ENCODE measurements around the gene ZNF845.
"Not testable (repeated sequence)": the region's sequence is repeated elsewhere in the genome, so short reads cannot be mapped to it uniquely, and the experiment has no call there.

The ZNF845 gene

GRCh38 chr19:53357821-53358581, 24.5 kb downstream of the ZNF845 start:
- Histone ChIP-seq H3K9me3 (ENCODE audit: control insufficient read depth, insufficient read depth, low read length) (peaks cover 7% of the 10 kb centered on the region; the same call in 1 of the 2 replicates), H3K9ac (ENCODE audit: low read depth, low read length) (no peak overlapping the region; the same call in 1 of the 2 replicates), H3K4me1 (ENCODE audit: insufficient read depth, low read length) (no peaks in the 10 kb centered on the region), H3K36me3 (ENCODE audit: insufficient read depth, low read length) (peaks cover 3% of the 10 kb centered on the region)

GRCh38 chr19:53360056-53360455, 26.5 kb downstream of the ZNF845 start:
- H3K9ac ChIP-seq (ENCODE audit: low read depth, low read length); H3K9me3 ChIP-seq (ENCODE audit: control insufficient read depth, insufficient read depth, low read length); H3K4me1 ChIP-seq (ENCODE audit: insufficient read depth, low read length): not testable (repeated sequence)

DNA sequence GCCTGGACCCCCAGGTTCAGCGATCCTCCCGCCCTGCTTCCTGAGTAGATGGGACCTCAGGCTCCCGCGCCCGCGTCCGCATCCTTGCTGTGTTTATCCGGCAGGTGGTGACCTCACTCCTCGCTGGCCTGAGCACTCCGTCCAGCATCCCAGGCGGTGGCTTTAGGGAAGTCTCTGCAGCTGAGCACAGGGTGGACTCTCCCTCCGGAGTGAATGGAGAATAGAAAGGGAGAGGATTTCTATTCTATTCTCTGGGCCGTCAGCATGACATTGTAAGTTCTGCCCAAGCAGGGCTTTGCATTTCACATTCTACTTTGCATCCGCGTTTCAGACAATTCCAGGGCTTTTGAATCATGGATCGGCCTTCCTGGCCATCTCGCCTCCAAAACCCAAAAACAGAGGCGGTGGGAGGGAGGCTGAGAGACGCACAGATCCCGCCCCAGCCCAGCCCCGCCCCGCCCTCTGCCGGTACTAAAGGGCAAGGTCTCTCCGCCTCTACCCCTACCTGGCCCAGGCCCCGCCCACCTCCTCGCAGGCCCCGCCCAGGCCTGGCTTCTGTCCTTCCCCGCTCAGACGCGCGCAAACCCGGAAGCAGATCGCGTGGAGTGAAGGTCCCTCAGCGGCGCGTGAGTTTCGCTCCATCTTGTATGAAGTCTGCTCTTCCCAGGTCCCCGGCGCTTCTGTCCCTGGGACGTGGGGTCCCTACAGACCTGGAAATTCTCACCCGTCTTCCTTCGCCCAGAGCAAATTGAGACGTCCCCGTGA, 31.8 kb downstream of the ZNF845 start, which contains the start of gene ZNF525:
TSS of gene ZNF525 (plus strand) at position 572 of the 765 bp plus-strand sequence. CDS start 6,577 bp downstream, outside the sequence.
- Histone ChIP-seq H3K9me3 (ENCODE audit: control insufficient read depth, insufficient read depth, low read length) (no peaks in the 10 kb centered on the region), H3K4me1 (ENCODE audit: insufficient read depth, low read length) (no peaks in the 10 kb centered on the region; the same call in 1 of the 2 replicates), H3K9ac (ENCODE audit: low read depth, low read length) (peak within 1 kb of the TSS; percentile 98), H3K36me3 (ENCODE audit: insufficient read depth, low read length) (no peaks in the 10 kb centered on the region)

More at GRCh38 chr19:53360056-53360455, 26.5 kb downstream of the ZNF845 start:
- not testable (repeated sequence) for H3K36me3 ChIP-seq (ENCODE audit: insufficient read depth, low read length)

DNA sequence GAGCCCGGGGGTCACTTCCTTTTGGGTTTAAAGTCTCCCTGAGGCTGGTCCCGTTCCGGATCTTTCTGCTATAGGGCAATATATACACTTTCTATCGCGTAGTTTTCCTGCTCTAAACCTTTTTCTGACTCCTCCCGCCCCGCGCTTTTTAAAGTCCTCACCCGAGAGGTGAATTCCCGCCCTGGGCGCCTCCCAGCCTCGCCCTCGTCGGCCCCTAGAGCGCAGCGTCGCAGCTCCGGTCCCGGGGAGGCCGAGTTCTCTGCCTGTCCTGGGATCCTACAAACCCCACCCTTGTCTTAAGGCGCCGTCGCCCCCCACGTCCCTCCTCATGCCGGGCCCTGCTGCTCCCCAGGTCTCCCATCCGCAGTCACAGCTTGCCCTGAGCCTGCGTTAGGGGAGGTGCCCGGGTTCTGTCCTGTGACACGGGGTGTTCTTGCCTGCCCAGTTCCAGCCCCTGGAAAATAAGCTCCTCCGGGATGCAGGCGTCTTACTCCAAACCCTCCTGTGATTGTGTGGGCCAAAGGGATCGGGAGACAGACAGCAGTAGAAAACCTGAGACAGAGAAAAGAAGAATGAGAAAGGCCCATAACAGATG, 32.4 kb downstream of the ZNF845 start:
- Histone ChIP-seq H3K9ac (ENCODE audit: low read depth, low read length) (peak overlapping the region; percentile 98), H3K9me3 (ENCODE audit: control insufficient read depth, insufficient read depth, low read length) (no peaks in the 10 kb centered on the region), H3K36me3 (ENCODE audit: insufficient read depth, low read length) (no peaks in the 10 kb centered on the region), H3K4me1 (ENCODE audit: insufficient read depth, low read length) (no peaks in the 10 kb centered on the region; the same call in 1 of the 2 replicates)

DNA sequence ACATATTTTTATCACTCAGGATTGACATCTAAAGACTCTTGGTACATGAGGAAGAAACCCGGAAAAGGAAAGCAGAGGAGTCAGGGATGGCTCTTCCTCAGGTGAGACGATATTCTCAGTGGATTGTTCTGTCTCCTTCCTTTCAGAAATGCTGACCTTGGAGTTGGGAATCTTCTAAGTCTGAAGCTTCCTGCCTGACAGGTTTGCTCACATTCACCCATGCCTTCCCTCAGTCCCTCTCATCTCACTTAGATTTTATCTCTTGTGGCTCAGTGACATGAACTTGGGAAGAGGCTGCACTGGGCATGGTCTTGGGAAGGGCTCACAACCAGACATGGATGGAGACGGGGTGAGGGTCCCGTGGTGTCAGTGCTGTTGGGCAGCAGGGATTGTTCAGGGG, 38.6 kb downstream of the ZNF845 start:
- no peak overlapping the region for H3K9ac ChIP-seq (ENCODE audit: low read depth, low read length)
- H3K9me3 ChIP-seq (ENCODE audit: control insufficient read depth, insufficient read depth, low read length) = no peaks in the 10 kb centered on the region
- peaks cover 14% of the 10 kb centered on the region for H3K36me3 ChIP-seq (ENCODE audit: insufficient read depth, low read length)
- H3K4me1 ChIP-seq (ENCODE audit: insufficient read depth, low read length) = peaks cover 5% of the 10 kb centered on the region

GRCh38 chr19:53374288-53374687, 40.7 kb downstream of the ZNF845 start:
- Histone ChIP-seq H3K9me3 (ENCODE audit: control insufficient read depth, insufficient read depth, low read length) (peaks cover 6% of the 10 kb centered on the region; the same call in 1 of the 2 replicates), H3K4me1 (ENCODE audit: insufficient read depth, low read length) (peaks cover 5% of the 10 kb centered on the region; the same call in 1 of the 2 replicates), H3K9ac (ENCODE audit: low read depth, low read length) (no peak overlapping the region), H3K36me3 (ENCODE audit: insufficient read depth, low read length) (peaks cover 21% of the 10 kb centered on the region)

DNA sequence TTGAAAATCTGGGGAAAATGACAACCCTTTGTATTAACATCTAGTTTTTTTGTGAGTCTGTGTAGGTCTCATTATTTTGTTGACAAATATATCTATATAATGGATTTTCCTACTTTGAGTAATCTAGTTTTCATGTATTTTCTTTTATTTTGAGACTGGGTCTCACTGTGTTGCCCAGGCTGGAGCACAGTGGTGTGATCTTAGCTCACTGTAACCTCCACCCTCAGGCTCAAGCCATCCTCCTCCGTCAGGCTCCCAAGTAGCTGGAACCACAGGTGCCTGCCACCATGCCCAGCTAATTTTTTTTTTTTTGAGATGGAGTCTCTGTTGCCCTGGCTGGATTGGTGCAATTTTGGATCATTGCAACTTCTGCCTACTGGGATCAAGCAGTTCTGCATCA, 41.2 kb downstream of the ZNF845 start:
- Histone ChIP-seq H3K9ac (ENCODE audit: low read depth, low read length) (no peak overlapping the region), H3K36me3 (ENCODE audit: insufficient read depth, low read length) (peaks cover 21% of the 10 kb centered on the region), H3K4me1 (ENCODE audit: insufficient read depth, low read length) (peaks cover 5% of the 10 kb centered on the region; the same call in 1 of the 2 replicates), H3K9me3 (ENCODE audit: control insufficient read depth, insufficient read depth, low read length) (peaks cover 7% of the 10 kb centered on the region; the same call in 1 of the 2 replicates)

DNA sequence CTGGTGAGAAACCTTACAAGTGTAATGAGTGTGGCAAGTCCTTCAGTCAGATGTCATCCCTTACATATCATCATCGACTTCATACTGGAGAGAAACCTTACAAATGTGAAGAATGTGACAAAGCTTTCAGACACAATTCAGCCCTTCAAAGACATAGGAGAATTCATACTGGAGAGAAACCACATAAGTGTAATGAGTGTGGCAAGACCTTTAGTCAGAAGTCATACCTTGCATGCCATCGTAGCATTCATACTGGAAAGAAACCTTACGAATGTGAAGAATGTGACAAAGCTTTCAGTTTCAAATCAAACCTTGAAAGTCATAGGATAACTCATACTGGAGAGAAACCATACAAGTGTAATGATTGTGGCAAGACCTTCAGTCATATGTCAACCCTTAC, 47.8 kb downstream of the ZNF845 start:
- Histone ChIP-seq H3K9me3 (ENCODE audit: control insufficient read depth, insufficient read depth, low read length) (peaks cover 34% of the 10 kb centered on the region), H3K9ac (ENCODE audit: low read depth, low read length) (no peak overlapping the region), H3K36me3 (ENCODE audit: insufficient read depth, low read length) (peaks cover 42% of the 10 kb centered on the region), H3K4me1 (ENCODE audit: insufficient read depth, low read length) (no peaks in the 10 kb centered on the region)

GRCh38 chr19:53388168-53388567, 54.6 kb downstream of the ZNF845 start:
- H3K9ac ChIP-seq (ENCODE audit: low read depth, low read length) = no peak overlapping the region
- H3K9me3 ChIP-seq (ENCODE audit: control insufficient read depth, insufficient read depth, low read length) = peaks cover 12% of the 10 kb centered on the region
- no peaks in the 10 kb centered on the region for H3K4me1 ChIP-seq (ENCODE audit: insufficient read depth, low read length)
- H3K36me3 ChIP-seq (ENCODE audit: insufficient read depth, low read length) = peaks cover 9% of the 10 kb centered on the region; the same call in 1 of the 2 replicates

GRCh38 chr19:53388904-53389303, 55.4 kb downstream of the ZNF845 start:
- no peaks in the 10 kb centered on the region for H3K4me1 ChIP-seq (ENCODE audit: insufficient read depth, low read length)
- no peak overlapping the region for H3K9ac ChIP-seq (ENCODE audit: low read depth, low read length)
- peaks cover 5% of the 10 kb centered on the region for H3K9me3 ChIP-seq (ENCODE audit: control insufficient read depth, insufficient read depth, low read length)
- peaks cover 5% of the 10 kb centered on the region; the same call in 1 of the 2 replicates for H3K36me3 ChIP-seq (ENCODE audit: insufficient read depth, low read length)

DNA sequence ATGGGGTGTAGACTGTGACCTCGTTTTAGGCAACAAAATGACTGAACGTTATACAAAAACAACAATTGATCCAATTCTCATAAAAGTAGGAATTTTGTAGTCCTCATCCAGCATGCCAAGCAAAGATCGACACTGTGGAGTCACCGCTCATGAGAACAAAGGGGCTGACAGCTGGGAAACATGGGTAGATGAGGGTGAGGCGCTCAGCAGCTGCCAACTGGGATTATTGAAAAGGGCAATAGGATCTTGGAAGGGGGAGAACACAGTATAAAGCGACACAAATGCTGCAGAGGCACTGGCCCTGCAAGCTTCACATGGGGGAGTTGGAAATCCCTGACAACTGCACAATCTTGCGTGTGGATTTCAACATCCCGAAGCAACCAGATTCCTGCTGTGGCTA, 56.0 kb downstream of the ZNF845 start:
- Histone ChIP-seq H3K9ac (ENCODE audit: low read depth, low read length) (peak overlapping the region; percentile 31; the same call in 1 of the 2 replicates), H3K9me3 (ENCODE audit: control insufficient read depth, insufficient read depth, low read length) (0 out of 2 replicates have a peak, but pooled peaks cover 4% of the 10 kb centered on the region)

GRCh38 chr19:53389978-53390377, 56.4 kb downstream of the ZNF845 start:
- no peaks in the 10 kb centered on the region for H3K4me1 ChIP-seq (ENCODE audit: insufficient read depth, low read length)
- peaks cover 3% of the 10 kb centered on the region; the same call in 1 of the 2 replicates for H3K36me3 ChIP-seq (ENCODE audit: insufficient read depth, low read length)
- H3K9me3 ChIP-seq (ENCODE audit: control insufficient read depth, insufficient read depth, low read length) = 0 out of 2 replicates have a peak, but pooled peaks cover 3% of the 10 kb centered on the region
- H3K9ac ChIP-seq (ENCODE audit: low read depth, low read length) = peak overlapping the region; percentile 31; the same call in 1 of the 2 replicates

More for the DNA sequence above, 56.0 kb downstream of the ZNF845 start:
- Histone ChIP-seq H3K4me1 (ENCODE audit: insufficient read depth, low read length) (no peaks in the 10 kb centered on the region), H3K36me3 (ENCODE audit: insufficient read depth, low read length) (peaks cover 3% of the 10 kb centered on the region; the same call in 1 of the 2 replicates)

GRCh38 chr19:53394522-53394973, 61.0 kb downstream of the ZNF845 start:
- Histone ChIP-seq H3K36me3 (ENCODE audit: insufficient read depth, low read length) (no peaks in the 10 kb centered on the region), H3K9ac (ENCODE audit: low read depth, low read length) (peak overlapping the region; percentile 54), H3K9me3 (ENCODE audit: control insufficient read depth, insufficient read depth, low read length) (no peaks in the 10 kb centered on the region), H3K4me1 (ENCODE audit: insufficient read depth, low read length) (no peaks in the 10 kb centered on the region)
